Activated T-helper 2 cell treated with anti-CD3 and anti-CD28 coated beads, Interferon-gamma antibody, Interleukin-2, Interleukin-4, amounts not matched to agents 10 μg/mL and 5 μg/mL and 100 μg/mL, durations not matched to agents 14 hours and 24 hours and 36 hours (primary cell): Measurements from ENCODE around the gene MCTS1. TPM values are rescaled to one million over a fixed set of nuclear protein-coding genes. Genes with fewer than 3 reads are reported as not detected.

ENCODE experiments used
- DNase-seq: peaks from one replicate; pipeline ENCODE4 v3.0.0; 2021; ENCODE audit warnings: low spot score
- H3K27ac Mint-ChIP-seq: one replicate; pipeline ENCODE4 v1.8.0; 2021; ENCODE audit warnings: mixed read lengths
- H3K27me3 Mint-ChIP-seq: one replicate; pipeline ENCODE4 v1.8.0; 2021; ENCODE audit warnings: low read depth, mixed read lengths
- H3K36me3 Mint-ChIP-seq: one replicate; pipeline ENCODE4 v1.8.0; 2021; ENCODE audit warnings: low read depth, mixed read lengths
- H3K4me1 Mint-ChIP-seq: one replicate; pipeline ENCODE4 v1.8.0; 2021; ENCODE audit warnings: low read depth, mixed read lengths
- H3K4me3 Mint-ChIP-seq: one replicate; pipeline ENCODE4 v1.8.0; 2021; ENCODE audit warnings: low read depth, mild to moderate bottlenecking, moderate library complexity, mixed read lengths
- H3K9me3 Mint-ChIP-seq: one replicate; pipeline ENCODE4 v1.8.0; 2021; ENCODE audit warnings: mixed read lengths
- intact Hi-C: fragments of 100-400 bp; cut with micrococcal nuclease; formaldehyde crosslinking; loops from one replicate; pipeline ENCODE4 v1.15.1; 2023
- total RNA-seq: library from RNA; stranded (reverse); gene quantifications from 2 replicates; pipeline ENCODE4 v1.2.3, GENCODE V29; 2022

MCTS1 gene, protein sequence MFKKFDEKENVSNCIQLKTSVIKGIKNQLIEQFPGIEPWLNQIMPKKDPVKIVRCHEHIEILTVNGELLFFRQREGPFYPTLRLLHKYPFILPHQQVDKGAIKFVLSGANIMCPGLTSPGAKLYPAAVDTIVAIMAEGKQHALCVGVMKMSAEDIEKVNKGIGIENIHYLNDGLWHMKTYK
- 66.3 and 68.7 TPM in 2 replicates for total RNA-seq

DNA sequence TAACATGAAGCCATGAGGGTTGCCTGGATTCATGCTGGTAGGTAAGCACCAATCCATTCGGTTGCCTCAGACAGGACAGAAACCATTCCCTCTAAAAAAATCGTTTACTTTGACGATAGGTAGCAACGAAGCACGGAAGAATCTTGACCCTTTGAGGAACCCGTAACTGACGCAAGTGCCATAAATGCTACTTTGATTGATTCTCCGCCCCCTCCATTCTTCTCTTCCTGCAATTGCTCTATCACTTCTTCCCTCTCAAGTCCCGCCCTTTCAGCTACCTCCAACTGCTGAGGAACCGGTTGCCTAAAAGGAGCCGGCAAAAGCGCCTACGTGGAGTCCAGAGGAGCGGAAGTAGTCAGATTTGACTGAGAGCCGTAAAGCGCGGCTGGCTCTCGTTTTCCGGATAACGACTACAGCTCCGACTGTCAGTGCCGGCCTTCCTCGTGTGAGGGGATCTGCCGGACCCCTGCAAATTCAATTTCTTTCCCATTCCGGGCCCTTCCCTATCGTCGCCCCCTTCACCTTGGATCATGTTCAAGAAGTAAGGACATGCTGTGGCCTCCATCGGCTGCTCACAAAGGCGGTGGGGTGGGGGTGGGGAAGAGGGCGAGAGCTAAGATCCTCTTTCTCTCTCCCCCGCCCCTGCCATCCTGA lies at the start of gene MCTS1:
MCTS1 (plus strand) TSS at position 395 of the 654 bp plus-strand sequence; CDS start at position 531, 136 bp downstream.
- peaks cover 3% of the 10 kb centered on the region for H3K27me3 Mint-ChIP-seq
- H3K4me1 Mint-ChIP-seq, result peaks cover 9% of the 10 kb centered on the region
- H3K9me3 Mint-ChIP-seq, result no peaks in the 10 kb centered on the region
- intact Hi-C loops, result loop anchor here (1.0 to 5.0 kb wide), 3 partner anchors 24 to 107 kb away; no protein-coding TSS in a partner anchor
- H3K27ac Mint-ChIP-seq, result peak within 1 kb of the TSS; percentile 98
- DNase-seq, result peak; percentile 79
- H3K36me3 Mint-ChIP-seq, result peaks cover 20% of the 10 kb centered on the region
- peak within 1 kb of the TSS; percentile 97 for H3K4me3 Mint-ChIP-seq

DNA sequence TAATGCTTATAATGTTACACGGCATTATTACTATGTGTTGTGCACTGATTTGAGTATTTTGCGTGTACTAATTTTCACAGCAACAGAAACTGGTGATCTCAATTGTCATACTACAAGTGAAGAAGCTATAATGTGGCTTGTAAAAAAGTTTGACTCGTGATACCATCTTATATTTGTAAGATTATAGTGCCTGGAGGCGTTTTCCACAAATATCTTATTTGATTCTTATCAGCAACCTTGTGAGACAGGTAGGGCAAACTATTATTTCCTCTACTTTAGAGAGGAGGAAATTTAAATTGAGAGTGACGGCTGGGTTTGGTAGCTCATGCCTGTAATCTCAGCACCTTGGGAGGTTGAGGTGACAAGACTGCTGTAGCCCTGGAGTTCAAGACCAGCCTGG lies 47.6 kb upstream of the MCTS1 start:
- Mint-ChIP-seq H3K4me3 (no peak overlapping the region), H3K27me3 (no peaks in the 10 kb centered on the region), H3K4me1 (peaks cover 20% of the 10 kb centered on the region), H3K9me3 (no peaks in the 10 kb centered on the region), H3K27ac (no peak overlapping the region), H3K36me3 (peaks cover 34% of the 10 kb centered on the region)
- intact Hi-C loops, result no loop called here
- no peak for DNase-seq

DNA sequence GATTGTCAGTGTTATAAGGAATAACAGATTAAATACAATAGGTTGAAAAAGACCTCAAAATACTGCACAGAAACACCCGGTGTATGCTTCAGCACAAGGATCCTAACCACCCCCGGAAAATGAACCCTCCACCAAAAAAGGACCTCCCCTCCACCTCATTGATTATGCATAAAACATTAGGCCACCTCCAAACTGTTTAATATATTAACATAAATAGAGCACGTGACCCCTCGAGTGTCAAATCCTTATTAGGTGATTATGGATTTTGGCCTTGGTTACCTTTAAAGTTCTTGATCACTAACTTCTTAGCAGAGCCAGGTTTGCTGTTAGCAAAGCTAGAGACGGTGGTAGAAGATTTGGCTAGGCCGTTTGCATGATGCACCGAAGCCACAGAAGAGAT lies 44.1 kb upstream of the MCTS1 start:
- peaks cover 29% of the 10 kb centered on the region for H3K4me1 Mint-ChIP-seq
- peak overlapping the region; percentile 98 for H3K4me3 Mint-ChIP-seq
- intact Hi-C loops, result loop anchor here (1.0 to 5.0 kb wide), 2 partner anchors 10 to 73 kb away; no protein-coding TSS in a partner anchor
- peak overlapping the region; percentile 93 for H3K27ac Mint-ChIP-seq
- DNase-seq, result no peak
- H3K9me3 Mint-ChIP-seq, result no peaks in the 10 kb centered on the region
- no peaks in the 10 kb centered on the region for H3K27me3 Mint-ChIP-seq
- H3K36me3 Mint-ChIP-seq, result peaks cover 22% of the 10 kb centered on the region

DNA sequence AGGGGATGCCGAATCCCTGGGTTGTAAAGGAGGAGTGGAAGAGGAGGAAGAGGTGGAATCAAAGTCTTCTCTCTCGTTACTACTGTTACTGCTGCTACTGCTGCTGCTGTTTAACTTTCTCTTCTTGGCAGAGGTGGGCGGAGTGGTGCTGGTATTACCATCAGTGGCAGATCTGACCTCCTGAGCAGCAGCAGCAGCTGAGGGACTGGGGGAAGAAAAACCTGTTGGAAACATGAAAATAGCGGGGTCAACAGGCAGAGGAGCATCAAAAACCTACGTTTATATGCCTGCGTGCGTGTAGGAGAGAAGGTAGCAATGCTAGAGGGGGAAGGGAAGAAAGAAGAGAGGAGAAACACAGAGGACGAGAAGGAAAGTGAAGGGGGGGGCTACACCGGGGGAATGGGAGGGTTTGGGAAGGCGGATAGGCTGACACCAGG lies 43.5 kb upstream of the MCTS1 start:
- no peaks in the 10 kb centered on the region for H3K9me3 Mint-ChIP-seq
- H3K27ac Mint-ChIP-seq, result peak overlapping the region; percentile 93
- peaks cover 29% of the 10 kb centered on the region for H3K4me1 Mint-ChIP-seq
- peak; percentile 28 for DNase-seq
- H3K4me3 Mint-ChIP-seq, result peak overlapping the region; percentile 98
- intact Hi-C loops, result loop anchor here (1.0 to 5.0 kb wide), 2 partner anchors 10 to 73 kb away; no protein-coding TSS in a partner anchor
- peaks cover 20% of the 10 kb centered on the region for H3K36me3 Mint-ChIP-seq
- no peaks in the 10 kb centered on the region for H3K27me3 Mint-ChIP-seq

DNA sequence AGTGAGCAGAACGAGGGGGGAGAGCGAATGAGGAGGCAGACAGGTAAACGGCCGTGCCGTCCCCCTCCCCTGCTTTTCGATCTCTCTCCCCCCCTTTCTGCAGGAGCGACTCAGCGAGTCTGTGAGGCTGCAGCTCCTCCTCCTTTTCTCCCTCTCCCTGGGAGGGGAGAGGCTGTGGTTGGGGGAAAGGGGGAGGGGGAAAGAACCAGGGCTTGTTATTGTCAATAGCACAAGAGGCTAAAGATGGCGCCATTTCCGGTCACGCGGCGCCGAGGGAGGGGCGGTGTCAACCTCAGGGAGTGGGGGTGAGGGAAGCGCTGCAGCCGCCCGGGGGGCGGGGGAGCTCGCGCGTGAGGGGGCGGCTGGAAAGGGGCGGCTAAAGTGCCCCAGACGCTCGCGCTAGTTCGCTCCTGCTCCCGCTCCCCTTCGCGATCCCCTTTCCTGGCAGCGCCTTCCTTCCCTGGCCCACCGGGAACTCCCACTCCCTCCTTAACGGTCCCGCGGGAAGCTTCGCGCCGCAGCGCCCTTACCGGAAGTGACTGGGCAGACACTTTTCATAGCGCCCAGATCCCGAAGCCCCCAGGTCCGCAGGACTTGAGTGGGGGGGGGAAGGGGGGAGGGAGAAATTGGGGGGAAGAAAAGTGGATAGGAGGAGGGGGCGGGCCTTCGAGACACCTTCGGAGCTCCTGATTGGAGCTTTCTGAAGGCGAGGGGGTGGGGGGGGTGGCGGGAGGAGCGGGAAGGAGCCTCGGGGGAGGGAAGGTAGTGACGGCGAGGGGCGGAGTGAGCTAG lies 42.9 kb upstream of the MCTS1 start, which contains the start of gene CUL4B:
CUL4B (minus strand) TSS at position 121 of the 792 bp plus-strand sequence. CDS start 324 bp downstream, outside the sequence.
- intact Hi-C loops, result loop anchor here (1.0 to 5.0 kb wide), 4 partner anchors 11 to 74 kb away; partner anchors contain the start of genes C1GALT1C1 and MCTS1

DNA sequence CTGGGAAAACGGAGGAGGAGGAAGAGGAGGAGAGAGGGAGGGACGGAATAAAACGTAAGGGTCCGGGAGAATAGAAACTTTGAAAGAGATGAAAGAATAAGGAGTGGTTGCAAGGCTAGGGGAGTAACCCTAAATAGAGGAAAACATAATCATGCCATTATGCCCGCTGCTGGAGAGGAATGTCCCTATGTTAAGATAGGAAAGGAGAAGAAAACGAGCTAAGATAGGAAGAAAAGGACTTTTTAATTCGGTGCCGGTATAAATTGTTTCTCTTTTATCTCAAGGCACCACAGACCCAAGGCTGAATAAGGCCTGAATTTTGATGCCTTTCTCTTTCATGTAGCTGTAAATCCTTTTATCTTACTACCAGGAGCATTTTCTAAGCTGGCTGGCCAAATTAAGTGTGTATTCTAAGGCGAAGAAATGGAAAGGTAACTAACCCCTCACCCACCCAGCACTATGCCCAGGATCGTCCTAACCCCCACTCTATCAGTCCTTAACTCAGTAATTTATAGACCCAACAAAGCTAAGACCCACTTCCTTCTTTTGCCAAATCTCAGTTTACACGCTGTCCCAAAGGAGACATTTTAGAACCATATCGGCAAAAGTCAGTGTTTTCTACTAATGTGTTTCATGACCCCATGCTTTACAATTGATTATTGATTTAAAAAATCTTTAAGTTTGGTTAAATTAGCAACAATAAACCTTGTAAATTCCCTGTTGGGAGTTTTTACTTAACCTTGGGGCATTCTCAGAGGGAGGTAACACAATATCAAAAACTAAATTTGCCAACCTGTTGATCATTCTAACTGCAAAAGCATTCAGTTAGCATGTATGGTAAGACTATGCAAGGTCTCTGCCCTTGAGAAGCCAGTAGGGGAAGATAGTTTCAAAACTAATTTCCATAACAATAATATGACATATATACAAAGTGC lies 42.0 kb upstream of the MCTS1 start:
- peak overlapping the region; percentile 98 for H3K4me3 Mint-ChIP-seq
- no peaks in the 10 kb centered on the region for H3K9me3 Mint-ChIP-seq

More for the DNA sequence above, 42.9 kb upstream of the MCTS1 start, which contains the start of gene CUL4B:
- peak; percentile 88 for DNase-seq
- peaks cover 29% of the 10 kb centered on the region for H3K4me1 Mint-ChIP-seq
- peak within 1 kb of the TSS; percentile 93 for H3K27ac Mint-ChIP-seq
- peak within 1 kb of the TSS; percentile 98 for H3K4me3 Mint-ChIP-seq
- no peaks in the 10 kb centered on the region for H3K27me3 Mint-ChIP-seq
- peaks cover 19% of the 10 kb centered on the region for H3K36me3 Mint-ChIP-seq
- no peaks in the 10 kb centered on the region for H3K9me3 Mint-ChIP-seq

DNA sequence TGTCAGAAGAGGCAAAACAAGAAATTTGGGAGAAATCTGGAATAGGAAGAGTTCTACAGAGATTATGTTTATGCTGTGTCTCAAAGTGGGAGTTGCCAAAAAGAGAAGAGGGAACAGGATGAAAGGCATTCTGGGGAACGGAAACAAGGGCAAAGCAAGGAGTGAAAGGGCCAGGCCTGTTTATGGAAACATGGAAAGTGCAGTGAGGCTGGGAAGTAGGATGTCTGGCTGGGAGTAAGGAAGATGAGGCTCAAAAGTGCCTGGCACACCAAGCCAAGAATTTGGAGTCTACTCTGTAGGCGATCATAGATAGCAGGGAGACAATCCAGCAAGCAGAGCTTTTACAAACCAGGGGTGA lies 41.4 kb upstream of the MCTS1 start:
- peaks cover 10% of the 10 kb centered on the region for H3K36me3 Mint-ChIP-seq
- peak overlapping the region; percentile 30 for H3K4me3 Mint-ChIP-seq
- intact Hi-C loops, result loop anchor here (5.0 kb wide), 1 partner anchor 75 kb away; no protein-coding TSS in a partner anchor
- peaks cover 23% of the 10 kb centered on the region for H3K4me1 Mint-ChIP-seq
- no peak for DNase-seq
- peak overlapping the region; percentile 12 for H3K27ac Mint-ChIP-seq
- H3K9me3 Mint-ChIP-seq, result no peaks in the 10 kb centered on the region
- H3K27me3 Mint-ChIP-seq, result no peaks in the 10 kb centered on the region

More for the DNA sequence above, 42.0 kb upstream of the MCTS1 start:
- no peaks in the 10 kb centered on the region for H3K27me3 Mint-ChIP-seq
- peaks cover 27% of the 10 kb centered on the region for H3K4me1 Mint-ChIP-seq
- intact Hi-C loops, result loop anchor here (1.0 to 5.0 kb wide), 3 partner anchors 42 to 75 kb away; partner anchors contain the start of genes C1GALT1C1 and MCTS1
- DNase-seq, result no peak
- H3K36me3 Mint-ChIP-seq, result peaks cover 14% of the 10 kb centered on the region
- peak overlapping the region; percentile 93 for H3K27ac Mint-ChIP-seq

DNA sequence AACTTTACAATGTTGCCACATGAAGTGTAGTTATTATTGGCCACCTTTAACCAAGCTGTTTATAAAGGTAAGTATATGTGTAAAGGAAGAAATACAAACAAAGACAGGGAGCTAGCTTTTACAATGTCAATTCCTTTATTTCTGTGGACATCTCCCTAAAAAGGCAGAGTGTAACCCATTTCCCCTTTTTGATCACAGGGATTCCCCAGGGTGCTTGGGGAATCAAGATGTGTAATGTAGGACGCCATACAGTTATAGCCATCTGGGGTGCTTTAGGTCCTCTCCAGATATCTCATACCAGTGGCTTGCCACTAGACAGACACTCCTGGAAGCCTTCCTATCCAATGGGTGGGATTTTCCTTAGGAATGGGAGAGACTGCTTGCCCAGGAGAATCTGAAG lies 39.0 kb upstream of the MCTS1 start:
- Mint-ChIP-seq H3K27me3 (no peaks in the 10 kb centered on the region), H3K4me3 (no peak overlapping the region), H3K4me1 (peaks cover 9% of the 10 kb centered on the region), H3K9me3 (no peaks in the 10 kb centered on the region), H3K27ac (no peak overlapping the region), H3K36me3 (no peaks in the 10 kb centered on the region)
- no peak for DNase-seq
- intact Hi-C loops, result loop anchor here (5.0 kb wide), 1 partner anchor 78 kb away; no protein-coding TSS in a partner anchor

DNA sequence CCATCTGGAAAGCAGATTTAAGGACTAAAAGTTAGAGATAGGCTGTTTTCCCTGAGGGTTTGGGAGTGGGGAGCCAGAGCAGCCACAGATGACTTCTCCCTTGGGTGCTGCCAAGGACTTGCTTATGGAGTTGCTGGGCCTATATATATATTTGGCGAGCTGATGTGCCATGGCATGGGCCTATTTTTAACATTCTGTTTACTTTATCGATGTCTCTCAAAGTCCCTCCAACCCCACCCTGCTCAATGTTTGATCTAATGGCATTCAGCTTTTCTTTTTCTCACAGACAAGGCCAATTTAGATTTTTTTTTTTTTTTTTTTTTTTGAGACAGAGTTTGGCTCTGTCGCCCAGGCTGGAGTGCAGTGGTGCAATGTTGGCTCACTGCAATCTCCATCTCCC lies 37.1 kb upstream of the MCTS1 start:
- no peak overlapping the region for H3K4me3 Mint-ChIP-seq

DNA sequence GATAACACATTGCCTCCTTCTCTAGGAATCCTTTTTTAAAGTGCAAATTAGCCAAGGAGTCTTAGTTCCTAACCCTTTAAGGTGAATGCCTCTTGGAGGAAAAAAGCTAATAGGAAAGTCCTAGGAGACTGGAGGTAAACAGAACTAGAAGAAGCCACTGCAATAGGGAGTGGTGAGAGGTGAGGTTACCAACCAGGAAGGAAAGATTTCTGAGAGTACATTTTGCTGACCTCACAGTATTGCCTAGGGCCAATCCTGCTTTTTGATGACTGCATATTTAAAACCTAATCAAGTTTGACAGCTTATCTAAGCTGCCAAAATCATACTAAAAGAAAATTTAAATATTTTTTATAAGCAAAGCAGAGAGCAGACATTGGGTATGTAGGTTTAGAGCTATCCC lies 35.9 kb upstream of the MCTS1 start:
- Mint-ChIP-seq H3K9me3 (no peaks in the 10 kb centered on the region), H3K4me1 (peaks cover 2% of the 10 kb centered on the region), H3K36me3 (no peaks in the 10 kb centered on the region), H3K27ac (no peak overlapping the region), H3K4me3 (no peak overlapping the region), H3K27me3 (no peaks in the 10 kb centered on the region)
- intact Hi-C loops, result no loop called here
- no peak for DNase-seq

More for the DNA sequence above, 37.1 kb upstream of the MCTS1 start:
- H3K27ac Mint-ChIP-seq, result no peak overlapping the region
- intact Hi-C loops, result no loop called here
- H3K4me1 Mint-ChIP-seq, result peaks cover 9% of the 10 kb centered on the region
- no peaks in the 10 kb centered on the region for H3K36me3 Mint-ChIP-seq
- DNase-seq, result no peak
- no peaks in the 10 kb centered on the region for H3K9me3 Mint-ChIP-seq
- no peaks in the 10 kb centered on the region for H3K27me3 Mint-ChIP-seq

DNA sequence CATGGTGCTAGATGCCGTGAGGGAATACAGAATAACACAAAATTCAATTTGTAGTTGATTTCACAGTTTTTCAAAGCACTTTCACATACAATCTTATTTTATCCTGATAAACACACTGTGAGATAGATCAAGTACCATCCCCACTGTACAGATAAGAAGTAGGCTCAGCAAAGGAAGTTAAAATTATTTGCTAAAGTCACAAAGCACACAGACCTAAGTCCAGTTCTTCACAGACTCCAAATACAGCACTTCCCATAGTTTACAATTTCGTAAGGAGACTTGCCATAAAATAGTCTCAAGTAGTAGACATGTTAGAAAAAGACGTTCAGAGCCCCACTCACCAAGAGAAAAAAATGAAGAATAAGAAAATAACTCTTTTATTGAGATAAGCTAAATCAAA lies 35.3 kb upstream of the MCTS1 start:
- DNase-seq, result no peak
- no peak overlapping the region for H3K27ac Mint-ChIP-seq
- H3K27me3 Mint-ChIP-seq, result no peaks in the 10 kb centered on the region
- intact Hi-C loops, result no loop called here
- H3K4me3 Mint-ChIP-seq, result no peak overlapping the region
- H3K4me1 Mint-ChIP-seq, result peaks cover 2% of the 10 kb centered on the region
- H3K36me3 Mint-ChIP-seq, result no peaks in the 10 kb centered on the region
- H3K9me3 Mint-ChIP-seq, result no peaks in the 10 kb centered on the region
